ENCODE results near the gene BPIFB2. TPM values are rescaled to one million over a fixed set of nuclear protein-coding genes. Genes with fewer than 3 reads are reported as not detected.

The BPIFB2 gene
- total RNA-seq (2021; ENCODE audit: unreplicated experiment) (not detected), Bru-seq, nascent RNA (percentile 13 among the genes with signal in this experiment), BruChase-seq, experiment 1, labeled RNA remaining after a 2-hour chase (percentile 9 among the genes with signal in this experiment), BruChase-seq, experiment 2, labeled RNA remaining after a 6-hour chase (percentile 6 among the genes with signal in this experiment)
- polyA plus RNA-seq (2012; ENCODE audit: insufficient read length): not detected
- long read RNA-seq: 0 reads

DNA sequence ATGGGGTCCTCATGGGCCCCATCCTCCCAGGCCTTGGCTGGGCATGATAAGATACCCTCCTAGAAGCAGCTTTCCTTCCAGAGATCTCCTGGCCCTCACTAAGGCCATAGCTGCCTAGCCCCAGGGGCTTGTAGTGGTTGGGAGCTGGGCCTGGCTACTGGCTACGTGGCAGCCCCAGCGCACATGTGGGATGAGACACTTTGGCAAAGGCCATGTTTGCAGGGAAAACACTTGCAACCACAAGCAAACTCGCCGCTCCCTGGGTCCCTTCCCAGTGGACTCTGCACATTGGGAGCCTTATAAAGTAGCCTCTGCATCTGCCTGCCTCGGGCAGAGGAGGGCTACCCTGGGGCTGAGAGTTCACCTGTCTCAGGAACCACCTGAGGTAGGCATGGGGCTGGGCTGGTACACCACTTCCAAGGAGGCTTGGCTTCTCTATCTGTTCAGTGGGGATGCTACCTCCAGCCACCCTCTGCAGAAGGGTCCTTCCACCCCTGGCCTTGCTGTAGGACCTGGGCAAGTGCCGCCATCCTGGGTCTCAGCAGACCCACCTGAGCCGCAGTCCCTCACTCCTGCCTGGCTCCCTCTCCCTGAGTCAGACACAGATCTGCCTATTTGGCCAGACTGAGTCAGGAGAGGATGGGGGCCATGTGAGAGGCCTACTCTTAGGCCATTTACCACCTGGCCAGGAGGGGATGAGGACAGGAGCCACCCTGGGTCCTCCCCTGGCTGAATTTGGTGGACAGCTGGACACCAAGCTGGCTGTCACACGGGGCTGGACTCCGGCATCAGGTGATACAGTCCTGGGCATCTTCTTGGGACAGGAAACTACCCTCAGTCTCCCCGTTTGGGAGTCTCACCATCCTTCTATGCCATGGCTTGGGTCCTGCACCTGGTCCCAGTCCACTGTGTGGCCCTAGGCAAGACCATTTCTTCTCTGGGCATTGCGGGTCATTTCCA lies at the start of gene BPIFB2:
BPIFB2 (plus strand) TSS at position 329 of the 960 bp plus-strand sequence. CDS start 871 bp downstream, outside the sequence.
- H3K27ac ChIP-seq (ENCODE audit: low read length): no peak within 1 kb of the TSS
- no peak within 1 kb of the TSS for H3K4me3 ChIP-seq (ENCODE audit: low read depth in 2 of 2, low read length in 2 of 2)
- ChIA-PET POLR2A (no interaction called here), CTCF (no interaction called here)
- ATAC-seq: no peak
- no peaks in the 10 kb centered on the region for H3K9me3 ChIP-seq (ENCODE audit: control insufficient read depth, insufficient read depth, low read depth, low read length)
- intact Hi-C loops (cut with micrococcal nuclease; ENCODE audit: unreplicated experiment) (no loop called here), in situ Hi-C loops (cut with HindIII; ENCODE audit: low pct_unique_long_range_greater_than_20kb, low sequenced_read_pairs) (no loop called here)
- H3K4me1 ChIP-seq (ENCODE audit: control insufficient read depth, insufficient read depth, low read length): peaks cover 4% of the 10 kb centered on the region; the same call in 1 of the 2 replicates
- TF ChIP-seq SIN3A (IDR thresholded peaks at IDR 0.05; ENCODE audit: borderline replicate concordance, insufficient read depth, low read depth, low read length): no peak
- TF ChIP-seq TCF7L2 (IDR thresholded peaks at IDR 0.05; ENCODE audit: low read depth, low read length): no peak
- TF ChIP-seq, protein P1, sequence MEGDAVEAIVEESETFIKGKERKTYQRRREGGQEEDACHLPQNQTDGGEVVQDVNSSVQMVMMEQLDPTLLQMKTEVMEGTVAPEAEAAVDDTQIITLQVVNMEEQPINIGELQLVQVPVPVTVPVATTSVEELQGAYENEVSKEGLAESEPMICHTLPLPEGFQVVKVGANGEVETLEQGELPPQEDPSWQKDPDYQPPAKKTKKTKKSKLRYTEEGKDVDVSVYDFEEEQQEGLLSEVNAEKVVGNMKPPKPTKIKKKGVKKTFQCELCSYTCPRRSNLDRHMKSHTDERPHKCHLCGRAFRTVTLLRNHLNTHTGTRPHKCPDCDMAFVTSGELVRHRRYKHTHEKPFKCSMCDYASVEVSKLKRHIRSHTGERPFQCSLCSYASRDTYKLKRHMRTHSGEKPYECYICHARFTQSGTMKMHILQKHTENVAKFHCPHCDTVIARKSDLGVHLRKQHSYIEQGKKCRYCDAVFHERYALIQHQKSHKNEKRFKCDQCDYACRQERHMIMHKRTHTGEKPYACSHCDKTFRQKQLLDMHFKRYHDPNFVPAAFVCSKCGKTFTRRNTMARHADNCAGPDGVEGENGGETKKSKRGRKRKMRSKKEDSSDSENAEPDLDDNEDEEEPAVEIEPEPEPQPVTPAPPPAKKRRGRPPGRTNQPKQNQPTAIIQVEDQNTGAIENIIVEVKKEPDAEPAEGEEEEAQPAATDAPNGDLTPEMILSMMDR (IDR thresholded peaks at IDR 0.05): no peak
- TF ChIP-seq POLR2AphosphoS5 (IDR thresholded peaks at IDR 0.05; ENCODE audit: low read depth, low read length): no peak
- no peak for TF ChIP-seq REST (IDR thresholded peaks at IDR 0.05; ENCODE audit: insufficient read depth in 1 of 2, low read depth in 2 of 2, low read length in 1 of 2)
- H3K36me3 ChIP-seq (ENCODE audit: control insufficient read depth, insufficient read depth, low read length): no peaks in the 10 kb centered on the region
- no peak for DNase-seq (ENCODE audit: low read depth, low spot score)
- no peaks in the 10 kb centered on the region; the same call in 1 of the 2 replicates for H3K27me3 ChIP-seq (ENCODE audit: control insufficient read depth, insufficient read depth, low read length)
- no TSS peak for BruUV-seq (replicated peaks)

- intact Hi-C loops (cut with micrococcal nuclease; ENCODE audit: unreplicated experiment): no loop called here
- no peaks in the 10 kb centered on the region for H3K4me1 ChIP-seq (ENCODE audit: control insufficient read depth, insufficient read depth, low read length)
- H3K27me3 ChIP-seq (ENCODE audit: control insufficient read depth, insufficient read depth, low read length): no peaks in the 10 kb centered on the region
- H3K36me3 ChIP-seq (ENCODE audit: control insufficient read depth, insufficient read depth, low read length): no peaks in the 10 kb centered on the region
- no peak overlapping the region for H3K4me3 ChIP-seq (ENCODE audit: low read depth in 2 of 2, low read length in 2 of 2)
- TF ChIP-seq REST (IDR thresholded peaks at IDR 0.05; ENCODE audit: insufficient read depth in 1 of 2, low read depth in 2 of 2, low read length in 1 of 2) (no peak), TCF7L2 (IDR thresholded peaks at IDR 0.05; ENCODE audit: low read depth, low read length) (no peak), SIN3A (IDR thresholded peaks at IDR 0.05; ENCODE audit: borderline replicate concordance, insufficient read depth, low read depth, low read length) (no peak), POLR2AphosphoS5 (IDR thresholded peaks at IDR 0.05; ENCODE audit: low read depth, low read length) (no peak)
- TF ChIP-seq, protein P1 (IDR thresholded peaks at IDR 0.05): no peak
- ChIA-PET CTCF (no interaction called here), POLR2A (no interaction called here)
- no peak for ATAC-seq
- in situ Hi-C loops (cut with HindIII; ENCODE audit: low pct_unique_long_range_greater_than_20kb, low sequenced_read_pairs): no loop called here
- H3K9me3 ChIP-seq (ENCODE audit: control insufficient read depth, insufficient read depth, low read depth, low read length): peaks cover 22% of the 10 kb centered on the region; the same call in 1 of the 2 replicates
- no peak for DNase-seq (ENCODE audit: low read depth, low spot score)
- BruUV-seq (replicated peaks): no TSS peak
- H3K27ac ChIP-seq (ENCODE audit: low read length): no peak overlapping the region
Measured at GRCh38 chr20:32958574-32958973, 48.9 kb upstream of the BPIFB2 start.

Measured in Panc1 (cell line).